ENCODE data around the gene INSR. TPM values are rescaled to one million over a fixed set of nuclear protein-coding genes. Genes with fewer than 3 reads are reported as not detected.

INSR gene
- total RNA-seq, 3 donors from 2014 or later = 1.3 to 2.3 (median 1.6) TPM

- H3K4me1 Mint-ChIP-seq (ENCODE audit: low read depth) = no peaks in the 10 kb centered on the region
- H3K9me3 Mint-ChIP-seq = no peaks in the 10 kb centered on the region
- no peaks in the 10 kb centered on the region for H3K27me3 Mint-ChIP-seq (ENCODE audit: low read depth)
- DNase-seq (no peak), ATAC-seq (no peak)
- no peaks in the 10 kb centered on the region for H3K36me3 Mint-ChIP-seq (ENCODE audit: insufficient read depth)
- H3K4me3 Mint-ChIP-seq = no peak overlapping the region
Measured at GRCh38 chr19:7257148-7258040, 36.8 kb downstream of the INSR start.

- H3K4me3 Mint-ChIP-seq = no peak overlapping the region
- no peaks in the 10 kb centered on the region for H3K27me3 Mint-ChIP-seq (ENCODE audit: low read depth)
- H3K4me1 Mint-ChIP-seq (ENCODE audit: low read depth) = no peaks in the 10 kb centered on the region
- H3K36me3 Mint-ChIP-seq (ENCODE audit: insufficient read depth) = no peaks in the 10 kb centered on the region
- DNase-seq = no peak
- ATAC-seq = no peak
- H3K9me3 Mint-ChIP-seq = no peaks in the 10 kb centered on the region
Measured at GRCh38 chr19:7255631-7256030, 38.6 kb downstream of the INSR start.

GRCh38 chr19:7255119-7255518 lies 39.1 kb downstream of the INSR start:
- Mint-ChIP-seq H3K4me3 (no peak overlapping the region), H3K9me3 (no peaks in the 10 kb centered on the region), H3K27me3 (ENCODE audit: low read depth) (no peaks in the 10 kb centered on the region), H3K4me1 (ENCODE audit: low read depth) (no peaks in the 10 kb centered on the region), H3K36me3 (ENCODE audit: insufficient read depth) (no peaks in the 10 kb centered on the region)
- DNase-seq (no peak), ATAC-seq (no peak)

GRCh38 chr19:7254590-7254989 lies 39.6 kb downstream of the INSR start:
- no peaks in the 10 kb centered on the region for H3K27me3 Mint-ChIP-seq (ENCODE audit: low read depth)
- no peaks in the 10 kb centered on the region for H3K4me1 Mint-ChIP-seq (ENCODE audit: low read depth)
- no peak for ATAC-seq

GRCh38 chr19:7252364-7252763 lies 41.9 kb downstream of the INSR start:
- Mint-ChIP-seq H3K36me3 (ENCODE audit: insufficient read depth) (no peaks in the 10 kb centered on the region), H3K27me3 (ENCODE audit: low read depth) (peaks cover 4% of the 10 kb centered on the region), H3K4me1 (ENCODE audit: low read depth) (no peaks in the 10 kb centered on the region), H3K9me3 (no peaks in the 10 kb centered on the region), H3K4me3 (no peak overlapping the region)
- no peak for DNase-seq
- no peak for ATAC-seq

More at GRCh38 chr19:7254590-7254989, 39.6 kb downstream of the INSR start:
- Mint-ChIP-seq H3K36me3 (ENCODE audit: insufficient read depth) (no peaks in the 10 kb centered on the region), H3K4me3 (no peak overlapping the region), H3K9me3 (no peaks in the 10 kb centered on the region)
- DNase-seq = no peak

- DNase-seq (no peak), ATAC-seq (no peak)
- Mint-ChIP-seq H3K27me3 (ENCODE audit: low read depth) (peaks cover 4% of the 10 kb centered on the region), H3K36me3 (ENCODE audit: insufficient read depth) (no peaks in the 10 kb centered on the region), H3K9me3 (no peaks in the 10 kb centered on the region), H3K4me1 (ENCODE audit: low read depth) (no peaks in the 10 kb centered on the region), H3K4me3 (no peak overlapping the region)
Measured at GRCh38 chr19:7251494-7251893, 42.7 kb downstream of the INSR start.

- no peaks in the 10 kb centered on the region for H3K4me1 Mint-ChIP-seq (ENCODE audit: low read depth)
- H3K27me3 Mint-ChIP-seq (ENCODE audit: low read depth) = peaks cover 4% of the 10 kb centered on the region
- DNase-seq (no peak), ATAC-seq (no peak)
- no peaks in the 10 kb centered on the region for H3K9me3 Mint-ChIP-seq
- no peaks in the 10 kb centered on the region for H3K36me3 Mint-ChIP-seq (ENCODE audit: insufficient read depth)
- no peak overlapping the region for H3K4me3 Mint-ChIP-seq
Measured at GRCh38 chr19:7250951-7251350, 43.3 kb downstream of the INSR start.

- DNase-seq (no peak), ATAC-seq (no peak)
- no peaks in the 10 kb centered on the region for H3K9me3 Mint-ChIP-seq
- H3K27me3 Mint-ChIP-seq (ENCODE audit: low read depth) = peaks cover 4% of the 10 kb centered on the region
- no peaks in the 10 kb centered on the region for H3K36me3 Mint-ChIP-seq (ENCODE audit: insufficient read depth)
- no peak overlapping the region for H3K4me3 Mint-ChIP-seq
- H3K4me1 Mint-ChIP-seq (ENCODE audit: low read depth) = no peaks in the 10 kb centered on the region
Measured at GRCh38 chr19:7250057-7250596, 44.1 kb downstream of the INSR start.

- Mint-ChIP-seq H3K4me3 (no peak overlapping the region), H3K36me3 (ENCODE audit: insufficient read depth) (no peaks in the 10 kb centered on the region), H3K27me3 (ENCODE audit: low read depth) (peaks cover 4% of the 10 kb centered on the region), H3K9me3 (no peaks in the 10 kb centered on the region), H3K4me1 (ENCODE audit: low read depth) (no peaks in the 10 kb centered on the region)
- no peak for DNase-seq
- no peak for ATAC-seq
Measured at GRCh38 chr19:7247155-7247554, 47.1 kb downstream of the INSR start.

GRCh38 chr19:7246601-7247000 lies 47.6 kb downstream of the INSR start:
- no peaks in the 10 kb centered on the region for H3K4me1 Mint-ChIP-seq (ENCODE audit: low read depth)
- ATAC-seq = no peak
- H3K27me3 Mint-ChIP-seq (ENCODE audit: low read depth) = peaks cover 4% of the 10 kb centered on the region
- no peaks in the 10 kb centered on the region for H3K9me3 Mint-ChIP-seq
- no peak for DNase-seq
- no peaks in the 10 kb centered on the region for H3K36me3 Mint-ChIP-seq (ENCODE audit: insufficient read depth)
- no peak overlapping the region for H3K4me3 Mint-ChIP-seq

- H3K36me3 Mint-ChIP-seq (ENCODE audit: insufficient read depth) = no peaks in the 10 kb centered on the region
- no peaks in the 10 kb centered on the region for H3K27me3 Mint-ChIP-seq (ENCODE audit: low read depth)
- H3K4me1 Mint-ChIP-seq (ENCODE audit: low read depth) = no peaks in the 10 kb centered on the region
- H3K9me3 Mint-ChIP-seq = peaks cover 9% of the 10 kb centered on the region
- ATAC-seq (no peak), DNase-seq (no peak)
- H3K4me3 Mint-ChIP-seq = no peak overlapping the region
Measured at GRCh38 chr19:7242601-7243258, 51.5 kb downstream of the INSR start.

GRCh38 chr19:7238051-7238450 lies 56.2 kb downstream of the INSR start:
- Mint-ChIP-seq H3K9me3 (peaks cover 9% of the 10 kb centered on the region), H3K4me3 (no peak overlapping the region), H3K36me3 (ENCODE audit: insufficient read depth) (no peaks in the 10 kb centered on the region), H3K27me3 (ENCODE audit: low read depth) (no peaks in the 10 kb centered on the region), H3K4me1 (ENCODE audit: low read depth) (no peaks in the 10 kb centered on the region)
- DNase-seq (no peak), ATAC-seq (no peak)

GRCh38 chr19:7236153-7236552 lies 58.1 kb downstream of the INSR start:
- Mint-ChIP-seq H3K4me3 (no peak overlapping the region), H3K36me3 (ENCODE audit: insufficient read depth) (no peaks in the 10 kb centered on the region)

GRCh38 chr19:7230826-7231225 lies 63.4 kb downstream of the INSR start:
- no peak for DNase-seq
- H3K36me3 Mint-ChIP-seq (ENCODE audit: insufficient read depth) = no peaks in the 10 kb centered on the region
- no peak for ATAC-seq
- H3K27me3 Mint-ChIP-seq (ENCODE audit: low read depth) = no peaks in the 10 kb centered on the region
- H3K9me3 Mint-ChIP-seq = no peaks in the 10 kb centered on the region
- no peaks in the 10 kb centered on the region for H3K4me1 Mint-ChIP-seq (ENCODE audit: low read depth)
- H3K4me3 Mint-ChIP-seq = no peak overlapping the region

More at GRCh38 chr19:7236153-7236552, 58.1 kb downstream of the INSR start:
- Mint-ChIP-seq H3K27me3 (ENCODE audit: low read depth) (no peaks in the 10 kb centered on the region), H3K9me3 (peaks cover 9% of the 10 kb centered on the region), H3K4me1 (ENCODE audit: low read depth) (no peaks in the 10 kb centered on the region)
- ATAC-seq (no peak), DNase-seq (no peak)

- H3K27me3 Mint-ChIP-seq (ENCODE audit: low read depth) = peaks cover 5% of the 10 kb centered on the region
- no peaks in the 10 kb centered on the region for H3K36me3 Mint-ChIP-seq (ENCODE audit: insufficient read depth)
- H3K9me3 Mint-ChIP-seq = no peaks in the 10 kb centered on the region
- DNase-seq (no peak), ATAC-seq (no peak)
- H3K4me3 Mint-ChIP-seq = no peak overlapping the region
- H3K4me1 Mint-ChIP-seq (ENCODE audit: low read depth) = no peaks in the 10 kb centered on the region
Measured at GRCh38 chr19:7229735-7230134, 64.5 kb downstream of the INSR start.

Measured in activated T-cell treated with anti-CD3 and anti-CD28 coated beads, Interleukin-2, amount 50 U/mL, for 4 hours (primary cell).